ENCODE measurements around the gene NTN1. TPM values are rescaled to one million over a fixed set of nuclear protein-coding genes. Genes with fewer than 3 reads are reported as not detected.

NTN1 gene
- total and polyA plus RNA-seq, 2 of the 4 experiments (the other 2 are of a cell fraction): under 0.01 to 0.07 TPM

DNA sequence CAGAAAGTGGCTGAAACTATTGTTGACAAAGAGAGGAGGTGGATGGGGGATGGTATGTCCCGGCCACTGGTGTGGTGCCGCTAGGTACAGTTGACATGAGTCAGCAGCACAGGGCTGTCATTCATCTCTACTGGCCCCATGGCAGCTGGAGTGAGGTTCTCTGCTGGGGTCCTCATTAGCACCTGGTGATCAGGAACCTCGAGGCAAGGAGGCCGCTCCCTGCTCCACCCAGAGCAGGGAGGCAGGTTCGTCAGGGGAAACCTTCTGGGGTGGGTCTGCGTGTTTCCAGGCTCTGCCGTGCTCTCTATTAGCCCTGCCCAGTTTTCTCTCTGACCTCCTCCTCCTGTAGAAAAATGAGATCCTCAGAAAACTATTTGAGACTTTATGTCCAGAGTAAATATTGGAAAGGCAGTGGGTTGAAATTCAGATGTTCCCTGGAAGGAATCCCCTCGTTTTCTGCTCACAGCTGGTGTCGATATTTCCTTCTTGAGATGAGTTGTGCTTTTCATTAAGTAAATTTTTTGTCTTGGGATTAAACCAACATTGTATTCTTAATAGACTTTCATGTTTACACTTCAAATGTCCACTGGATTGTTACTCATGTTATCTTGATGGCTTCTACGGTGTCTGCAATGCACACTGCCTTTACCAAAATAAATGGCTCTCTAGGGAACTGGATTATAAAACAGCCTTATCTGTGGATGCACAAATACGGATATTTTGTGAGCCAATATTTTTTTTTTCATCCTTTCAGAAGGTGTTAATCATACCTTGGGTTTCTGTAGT is 7.1 kb downstream of the NTN1 start:
- WGBS, 2 experiments (ENCODE audit: extremely low coverage in 2 of 2, insufficient read length in 1 of 2): 58% methylated on average over 3 of the region's 11 CpGs; no CpG with 5 or more reads in 1 of the 2 experiments
- no peak overlapping the region for H2BK120ac ChIP-seq (ENCODE audit: low read depth, low read length)
- H3K18ac ChIP-seq (ENCODE audit: low read depth, low read length): no peak overlapping the region
- no TSS peak for BruUV-seq (replicated peaks)
- H3K4ac ChIP-seq (ENCODE audit: low read depth, low read length): no peak overlapping the region
- ChIA-PET POLR2A (ENCODE audit: unreplicated experiment) (no interaction called here), CTCF (no interaction called here)
- no peak overlapping the region for H2AFZ ChIP-seq (replicated peaks; ENCODE audit: low read length, poor library complexity)
- H2AK5ac ChIP-seq (ENCODE audit: low read depth, low read length): no peak overlapping the region
- H4K20me1 ChIP-seq (ENCODE audit: insufficient read depth, low read length): no peaks in the 10 kb centered on the region
- no peak overlapping the region for H2BK5ac ChIP-seq (ENCODE audit: low read depth, low read length, poor library complexity, severe bottlenecking)
- H2BK15ac ChIP-seq (ENCODE audit: low read depth, low read length): no peak overlapping the region
- in situ Hi-C loops (cut with MboI; ENCODE audit: low sequenced_read_pairs) (no loop called here), intact Hi-C loops (cut with micrococcal nuclease) (loop anchor here (10.0 kb wide), 1 partner anchor 266 kb away; no protein-coding TSS in a partner anchor), dilution Hi-C loops (cut with HindIII; ENCODE audit: low sequenced_read_pairs, unreplicated experiment) (no loop called here)
- H3K23ac ChIP-seq (ENCODE audit: low read depth, low read length): no peak overlapping the region
- no peaks in the 10 kb centered on the region for H3K4me1 ChIP-seq (ENCODE audit: control insufficient read depth, insufficient read depth, low read length)
- H3K9ac ChIP-seq (ENCODE audit: low read depth, low read length): no peak overlapping the region
- H4K8ac ChIP-seq (ENCODE audit: low read depth in 2 of 2, low read length in 2 of 2): no peak overlapping the region
- H3K56ac ChIP-seq (ENCODE audit: extremely low read depth, insufficient read depth, low read length): no peak overlapping the region
- H4K91ac ChIP-seq (ENCODE audit: insufficient read depth, low read depth, low read length): no peak overlapping the region
- H3K27me3 ChIP-seq (ENCODE audit: control insufficient read depth, insufficient read depth, low read length): peaks cover 15% of the 10 kb centered on the region
- ATAC-seq (ENCODE audit: low read depth) (no peak), DNase-seq (no peak)
- no peak overlapping the region for H3K4me2 ChIP-seq (ENCODE audit: low read depth, low read length)
- H3K9me3 ChIP-seq (ENCODE audit: control insufficient read depth, insufficient read depth, low read length): peaks cover 3% of the 10 kb centered on the region; the same call in 1 of the 2 replicates
- TF ChIP-seq BHLHE40 (IDR thresholded peaks at IDR 0.05; ENCODE audit: low read depth, low read length) (no peak), MAZ (IDR thresholded peaks at IDR 0.05; ENCODE audit: borderline replicate concordance, low read depth, low read length) (no peak), CEBPB (IDR thresholded peaks at IDR 0.05; ENCODE audit: low read depth, low read length) (no peak), FOS (IDR thresholded peaks at IDR 0.05; ENCODE audit: low read depth, low read length) (no peak), SMC3 (IDR thresholded peaks at IDR 0.05; ENCODE audit: low read depth, low read length) (no peak), RCOR1 (IDR thresholded peaks at IDR 0.05; ENCODE audit: insufficient replicate concordance, low read length) (no peak), POLR2A (IDR thresholded peaks at IDR 0.05; ENCODE audit: low read depth, low read length) (no peak), USF2 (IDR thresholded peaks at IDR 0.05; ENCODE audit: low read depth, low read length) (no peak), CHD1 (IDR thresholded peaks at IDR 0.05; ENCODE audit: low read depth, low read length) (no peak), MAFK (IDR thresholded peaks at IDR 0.05; ENCODE audit: low read depth, low read length) (no peak), RAD21 (IDR thresholded peaks at IDR 0.05; ENCODE audit: low read length) (no peak), RFX5 (IDR thresholded peaks at IDR 0.05; ENCODE audit: low read depth, low read length) (no peak), MXI1 (IDR thresholded peaks at IDR 0.05; ENCODE audit: borderline replicate concordance, low read depth, low read length) (no peak), NFE2L2 (IDR thresholded peaks at IDR 0.05; ENCODE audit: low read depth, low read length) (no peak)
- TF ChIP-seq, protein P1, sequence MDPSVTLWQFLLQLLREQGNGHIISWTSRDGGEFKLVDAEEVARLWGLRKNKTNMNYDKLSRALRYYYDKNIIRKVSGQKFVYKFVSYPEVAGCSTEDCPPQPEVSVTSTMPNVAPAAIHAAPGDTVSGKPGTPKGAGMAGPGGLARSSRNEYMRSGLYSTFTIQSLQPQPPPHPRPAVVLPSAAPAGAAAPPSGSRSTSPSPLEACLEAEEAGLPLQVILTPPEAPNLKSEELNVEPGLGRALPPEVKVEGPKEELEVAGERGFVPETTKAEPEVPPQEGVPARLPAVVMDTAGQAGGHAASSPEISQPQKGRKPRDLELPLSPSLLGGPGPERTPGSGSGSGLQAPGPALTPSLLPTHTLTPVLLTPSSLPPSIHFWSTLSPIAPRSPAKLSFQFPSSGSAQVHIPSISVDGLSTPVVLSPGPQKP (IDR thresholded peaks at IDR 0.05; ENCODE audit: borderline replicate concordance, low read depth, low read length): no peak
- TF ChIP-seq, protein P2, sequence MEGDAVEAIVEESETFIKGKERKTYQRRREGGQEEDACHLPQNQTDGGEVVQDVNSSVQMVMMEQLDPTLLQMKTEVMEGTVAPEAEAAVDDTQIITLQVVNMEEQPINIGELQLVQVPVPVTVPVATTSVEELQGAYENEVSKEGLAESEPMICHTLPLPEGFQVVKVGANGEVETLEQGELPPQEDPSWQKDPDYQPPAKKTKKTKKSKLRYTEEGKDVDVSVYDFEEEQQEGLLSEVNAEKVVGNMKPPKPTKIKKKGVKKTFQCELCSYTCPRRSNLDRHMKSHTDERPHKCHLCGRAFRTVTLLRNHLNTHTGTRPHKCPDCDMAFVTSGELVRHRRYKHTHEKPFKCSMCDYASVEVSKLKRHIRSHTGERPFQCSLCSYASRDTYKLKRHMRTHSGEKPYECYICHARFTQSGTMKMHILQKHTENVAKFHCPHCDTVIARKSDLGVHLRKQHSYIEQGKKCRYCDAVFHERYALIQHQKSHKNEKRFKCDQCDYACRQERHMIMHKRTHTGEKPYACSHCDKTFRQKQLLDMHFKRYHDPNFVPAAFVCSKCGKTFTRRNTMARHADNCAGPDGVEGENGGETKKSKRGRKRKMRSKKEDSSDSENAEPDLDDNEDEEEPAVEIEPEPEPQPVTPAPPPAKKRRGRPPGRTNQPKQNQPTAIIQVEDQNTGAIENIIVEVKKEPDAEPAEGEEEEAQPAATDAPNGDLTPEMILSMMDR (conservative IDR thresholded peaks at IDR 0.05; ENCODE audit: low read depth, low read length): no peak
- no peak overlapping the region for H2BK20ac ChIP-seq (ENCODE audit: low read depth, low read length)
- H4K5ac ChIP-seq (ENCODE audit: low read depth, low read length): no peak overlapping the region
- H2AK9ac ChIP-seq (replicated peaks; ENCODE audit: low read depth, low read length, poor library complexity): no peak overlapping the region
- no peaks in the 10 kb centered on the region for H3K79me1 ChIP-seq (ENCODE audit: low read depth in 1 of 2, low read length in 2 of 2)
- H3K27ac ChIP-seq (ENCODE audit: insufficient read depth, low read length): no peak overlapping the region
- no peaks in the 10 kb centered on the region for H3K36me3 ChIP-seq (ENCODE audit: control insufficient read depth, insufficient read depth, low read length)
- H3K9me1 ChIP-seq (ENCODE audit: insufficient read depth, low read length): no peaks in the 10 kb centered on the region
- H3K14ac ChIP-seq (replicated peaks; ENCODE audit: low read depth, low read length): no peak overlapping the region
- H3K4me3 ChIP-seq (ENCODE audit: insufficient read depth, low read depth, low read length): no peak overlapping the region
